Transverse colon (tissue), 4 donors: ENCODE results near the gene ACAP1. TPM values are rescaled to one million over a fixed set of nuclear protein-coding genes. Genes with fewer than 3 reads are reported as not detected.

Experiments
- DNase-seq: peaks from one replicate; pipeline ENCODE4 v3.0.0-alpha.2; 2019
- H3K27ac ChIP-seq, 4 donors: fragments of 200-600 bp; sonication (generic); 2 replicates each; pipeline ENCODE4 v1.5.1; 2016 to 2018; ENCODE audit warnings: inconsistent platforms in 4 of 4
- H3K27me3 ChIP-seq: fragments of 200-600 bp; sonication (generic); 2 replicates; pipeline ENCODE4 v1.5.1; 2017; ENCODE audit warnings: inconsistent platforms
- H3K36me3 ChIP-seq, 4 donors: fragments of 200-600 bp; sonication (generic); 2 replicates each; pipeline ENCODE4 v1.5.1; 2017 to 2019; ENCODE audit warnings: inconsistent platforms in 4 of 4
- H3K4me1 ChIP-seq, 4 donors: fragments of 200-600 bp; sonication (generic); 2 replicates each; pipeline ENCODE4 v1.5.1; 2017 to 2020; ENCODE audit warnings: inconsistent platforms in 4 of 4
- H3K4me3 ChIP-seq, 4 donors: fragments of 200-600 bp; sonication (generic); 1 replicate in 1 of 4; 2 replicates in 3 of 4; pipeline versions ENCODE4 v1.5.1 to v1.6.1; 2017 to 2019; ENCODE audit warnings: inconsistent platforms in 4 of 4
- H3K9me3 ChIP-seq, 2 donors: fragments of 200-600 bp; sonication (generic); 2 replicates each; pipeline ENCODE4 v1.5.1; 2017 to 2019; ENCODE audit warnings: inconsistent platforms in 2 of 2
- CTCF ChIP-seq, 5 experiments: fragments of 200-600 bp in 3 of 5; fragments of 450-650 bp in 2 of 5; sonication (generic) in 3 of 5; IDR thresholded peaks; 1 replicate in 2 of 5; 2 replicates in 3 of 5; pipeline ENCODE4 v1.5.1; 2016 to 2017; ENCODE audit warnings: antibody characterized with exemption in 5 of 5, inconsistent platforms in 3 of 5, mild to moderate bottlenecking in 2 of 5, moderate library complexity in 1 of 5
- EP300 ChIP-seq: sonication (generic); formaldehyde crosslinking; IDR thresholded peaks from one replicate; pipeline ENCODE4 v1.6.1; 2017; ENCODE audit warnings: antibody characterized with exemption, low read depth
- POLR2A ChIP-seq: fragments of 450-650 bp; IDR thresholded peaks from one replicate; pipeline ENCODE4 v1.6.1; 2016; ENCODE audit warnings: antibody characterized with exemption, mild to moderate bottlenecking, moderate library complexity
- POLR2AphosphoS5 ChIP-seq, 3 donors: sonication (generic); formaldehyde crosslinking; IDR thresholded peaks; one replicate each; pipeline ENCODE4 v1.6.1; 2016; ENCODE audit warnings: antibody characterized with exemption in 3 of 3
- WGBS, 2 donors: methylation state at CpG; one replicate each; pipeline ENCODE4 v1.1.5; 2018; ENCODE audit warnings: low coverage in 1 of 2; 5-methylcytosine and 5-hydroxymethylcytosine counted together
- in situ Hi-C, 4 donors: fragments of 200-750 bp; cut with MboI; loops; one replicate each; pipeline versions ENCODE4 v1.15.0 to v1.15.1; 2017; ENCODE audit warnings: low sequenced_read_pairs in 3 of 4, low pct_ligation_motif_present in 1 of 4, low pct_unique_long_range_greater_than_20kb in 1 of 4
- intact Hi-C: fragments of 100-400 bp; cut with DNase I; formaldehyde crosslinking; loops from one replicate; pipeline ENCODE4 v1.15.1; 2023; ENCODE audit warnings: low total_unique reads
- total RNA-seq, 4 donors: library from RNA; depleted of rRNA; stranded (reverse); fragments of >200 nt; gene quantifications; one replicate each; pipeline ENCODE4 v1.1.0, GENCODE V29; 2016

Gene ACAP1
- total RNA-seq, 4 donors from 2014 or later, result 4.8 to 21.0 (median 10.0) TPM

- peak; percentile 4 to 61 (median 21) for TF ChIP-seq POLR2AphosphoS5 (IDR thresholded peaks at IDR 0.05)
- TF ChIP-seq CTCF (IDR thresholded peaks at IDR 0.05), result no peak
- TF ChIP-seq POLR2A, result peak; percentile 49
- peaks cover 25% of the 10 kb centered on the region for H3K27me3 ChIP-seq
- peak; percentile 91 for DNase-seq
- intact Hi-C loops (no loop called here), in situ Hi-C loops (loop anchor here in 2 of 4 donors (25.0 kb wide), 1 partner anchor 257 kb away; the partner anchor contains the start of genes SLC16A11 (in 2 of the 2) and SLC16A13 (in 2 of the 2))
- 9% methylated on average over 56 of the region's 75 CpGs; no CpG with 5 or more reads in 1 of the 2 donors for WGBS, 2 donors
- peak overlapping the region; percentile 70 to 91 (median 89) for H3K27ac ChIP-seq
- peak overlapping the region in 3 of 4 donors; percentile 25 to 46 (median 40) for H3K4me3 ChIP-seq
- no peaks in the 10 kb centered on the region for H3K9me3 ChIP-seq
- peaks cover 26 to 56% (median 47%) of the 10 kb centered on the region in 4 donors for H3K4me1 ChIP-seq
- no peaks in the 10 kb centered on the region for H3K36me3 ChIP-seq
Measured at GRCh38 chr17:7293816-7294613, 42.3 kb upstream of the ACAP1 start.

GRCh38 chr17:7294614-7295153 lies 41.6 kb upstream of the ACAP1 start, which contains the start of gene YBX2:
TSS of gene YBX2 (minus strand) at chr17:7294639. CDS start at chr17:7294500, 139 bp downstream.
- H3K4me1 ChIP-seq, result peaks cover 26 to 56% (median 47%) of the 10 kb centered on the region in 4 donors
- in situ Hi-C loops, result loop anchor here in 2 of 4 donors (25.0 kb wide), 1 partner anchor 257 kb away; the partner anchor contains the start of genes SLC16A11 (in 2 of the 2) and SLC16A13 (in 2 of the 2)
- 2% methylated on average over 21 of the region's 57 CpGs; no CpG with 5 or more reads in 1 of the 2 donors for WGBS, 2 donors
- H3K27me3 ChIP-seq, result peaks cover 25% of the 10 kb centered on the region
- intact Hi-C loops, result no loop called here
- DNase-seq, result peak; percentile 96
- TF ChIP-seq POLR2A (peak; percentile 87), POLR2AphosphoS5 (IDR thresholded peaks at IDR 0.05) (peak; percentile 47 to 93 (median 84)), EP300 (peak; percentile 97), CTCF (IDR thresholded peaks at IDR 0.05) (peak in 1 of 5 experiments; percentile 46)
- H3K9me3 ChIP-seq, result no peaks in the 10 kb centered on the region
- no peaks in the 10 kb centered on the region for H3K36me3 ChIP-seq
- H3K4me3 ChIP-seq, result peak within 1 kb of the TSS in 3 of 4 donors; percentile 25 to 46 (median 40)
- H3K27ac ChIP-seq, result peak within 1 kb of the TSS; percentile 70 to 91 (median 89)

- peaks cover 25% of the 10 kb centered on the region for H3K27me3 ChIP-seq
- TF ChIP-seq POLR2A, result no peak
- TF ChIP-seq CTCF (IDR thresholded peaks at IDR 0.05), result peak in 4 of 5 experiments; percentile 10 to 45 (median 28)
- intact Hi-C loops, result loop anchor here (2.0 kb wide), 1 partner anchor 15 kb away; the partner anchor contains the start of gene SLC2A4
- peak overlapping the region; percentile 64 to 91 (median 89) for H3K27ac ChIP-seq
- no peaks in the 10 kb centered on the region for H3K9me3 ChIP-seq
- H3K4me1 ChIP-seq, result peaks cover 26 to 56% (median 47%) of the 10 kb centered on the region in 4 donors
- WGBS, 2 donors, result 55 to 86% methylated on average over 21 to 42 of the region's 42 CpGs
- H3K36me3 ChIP-seq, result no peaks in the 10 kb centered on the region
- no peak for DNase-seq
- in situ Hi-C loops, result loop anchor here in 2 of 4 donors (25.0 kb wide), 1 partner anchor 258 kb away; the partner anchor contains the start of genes SLC16A11 (in 2 of the 2) and SLC16A13 (in 2 of the 2)
- peak overlapping the region in 2 of 4 donors; percentile 40 to 46 for H3K4me3 ChIP-seq
Measured at GRCh38 chr17:7295230-7296180, 40.8 kb upstream of the ACAP1 start.
